ENCODE results near the gene FSIP1. TPM values are rescaled to one million over a fixed set of nuclear protein-coding genes. Genes with fewer than 3 reads are reported as not detected.

FSIP1 gene
- total and polyA plus RNA-seq, 8 donors: 0.11 to 0.64 (median 0.38) TPM

- H3K9me3 ChIP-seq: no peaks in the 10 kb centered on the region
- H3K27me3 ChIP-seq: no peaks in the 10 kb centered on the region
- intact Hi-C loops (cut with DNase I): no loop called here
- 85 to 91% methylated on average over 5 of the region's 5 CpGs for WGBS, 2 donors
- H3K4me3 ChIP-seq: no peak overlapping the region
- ATAC-seq (no peak), DNase-seq (no peak), FAIRE-seq (no peak)
- no peaks in the 10 kb centered on the region for H3K4me1 ChIP-seq
- TF ChIP-seq, protein P1, sequence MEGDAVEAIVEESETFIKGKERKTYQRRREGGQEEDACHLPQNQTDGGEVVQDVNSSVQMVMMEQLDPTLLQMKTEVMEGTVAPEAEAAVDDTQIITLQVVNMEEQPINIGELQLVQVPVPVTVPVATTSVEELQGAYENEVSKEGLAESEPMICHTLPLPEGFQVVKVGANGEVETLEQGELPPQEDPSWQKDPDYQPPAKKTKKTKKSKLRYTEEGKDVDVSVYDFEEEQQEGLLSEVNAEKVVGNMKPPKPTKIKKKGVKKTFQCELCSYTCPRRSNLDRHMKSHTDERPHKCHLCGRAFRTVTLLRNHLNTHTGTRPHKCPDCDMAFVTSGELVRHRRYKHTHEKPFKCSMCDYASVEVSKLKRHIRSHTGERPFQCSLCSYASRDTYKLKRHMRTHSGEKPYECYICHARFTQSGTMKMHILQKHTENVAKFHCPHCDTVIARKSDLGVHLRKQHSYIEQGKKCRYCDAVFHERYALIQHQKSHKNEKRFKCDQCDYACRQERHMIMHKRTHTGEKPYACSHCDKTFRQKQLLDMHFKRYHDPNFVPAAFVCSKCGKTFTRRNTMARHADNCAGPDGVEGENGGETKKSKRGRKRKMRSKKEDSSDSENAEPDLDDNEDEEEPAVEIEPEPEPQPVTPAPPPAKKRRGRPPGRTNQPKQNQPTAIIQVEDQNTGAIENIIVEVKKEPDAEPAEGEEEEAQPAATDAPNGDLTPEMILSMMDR (IDR thresholded peaks at IDR 0.05): no peak
- H3K36me3 ChIP-seq: no peaks in the 10 kb centered on the region
- no peak overlapping the region for H3K27ac ChIP-seq
Measured at GRCh38 chr15:39697509-39697908, 85.1 kb downstream of the FSIP1 start.

GRCh38 chr15:39695793-39696192, 86.8 kb downstream of the FSIP1 start:
- DNase-seq: no peak
- 93 to 94% methylated on average over 2 of the region's 2 CpGs for WGBS, 2 donors
- TF ChIP-seq, protein P1 (IDR thresholded peaks at IDR 0.05): no peak
- Histone ChIP-seq H3K9me3 (no peaks in the 10 kb centered on the region), H3K4me1 (no peaks in the 10 kb centered on the region), H3K27ac (no peak overlapping the region), H3K4me3 (no peak overlapping the region), H3K36me3 (no peaks in the 10 kb centered on the region), H3K27me3 (no peaks in the 10 kb centered on the region)
- no peak for ATAC-seq
- FAIRE-seq: no peak
- intact Hi-C loops (cut with DNase I): no loop called here

DNA sequence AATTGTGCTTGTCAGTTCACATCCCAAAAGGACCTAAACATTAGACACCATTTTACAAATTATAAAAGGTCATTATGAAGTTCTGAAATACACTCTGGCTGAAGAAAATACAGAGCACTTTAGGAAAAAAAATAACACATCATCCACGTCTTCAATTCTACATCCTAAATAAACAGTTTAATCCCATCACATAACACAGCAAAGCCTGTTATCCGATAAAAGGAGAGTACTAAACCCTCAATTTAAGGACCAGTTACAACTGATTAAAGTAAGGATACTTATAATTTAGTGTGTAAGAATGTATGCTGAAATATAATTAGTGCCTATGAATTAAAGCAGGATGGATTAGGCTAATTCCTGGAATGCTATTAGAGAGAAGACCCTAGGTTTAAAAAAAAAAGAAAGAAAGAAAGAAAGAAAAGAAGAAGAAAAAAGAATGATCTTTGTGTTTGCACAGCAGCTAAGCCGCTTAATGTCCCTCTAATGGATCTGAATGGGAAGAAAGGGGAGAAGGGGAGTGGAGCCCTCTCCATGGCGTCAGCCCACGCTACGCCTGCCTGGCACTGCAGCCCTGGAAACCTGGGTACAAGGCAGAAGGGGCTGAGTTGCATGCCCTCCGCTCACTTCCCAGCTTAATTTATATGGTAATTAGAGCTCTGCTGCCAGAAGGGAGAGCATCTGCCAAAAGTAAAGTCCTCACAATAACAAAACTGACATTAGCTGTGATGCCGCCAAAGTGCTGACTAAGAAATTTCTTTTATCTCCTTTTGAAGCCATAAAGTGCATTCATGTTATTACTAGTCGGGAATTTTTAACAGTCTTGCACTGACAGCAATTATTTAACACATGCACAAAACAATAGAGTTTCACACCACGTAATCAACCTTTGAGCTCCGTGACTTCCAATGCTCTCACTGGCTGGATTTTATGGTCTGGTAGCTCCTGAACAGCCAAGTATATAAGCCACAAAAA, 90.0 kb downstream of the FSIP1 start:
- no peaks in the 10 kb centered on the region for H3K9me3 ChIP-seq
- no peak overlapping the region for H3K4me3 ChIP-seq
- H3K27me3 ChIP-seq: no peaks in the 10 kb centered on the region
- no peaks in the 10 kb centered on the region for H3K4me1 ChIP-seq
- DNase-seq: no peak
- FAIRE-seq: no peak
- 74 to 75% methylated on average over 11 of the region's 11 CpGs for WGBS, 2 donors
- no peaks in the 10 kb centered on the region for H3K36me3 ChIP-seq
- TF ChIP-seq, protein P1 (IDR thresholded peaks at IDR 0.05): no peak
- intact Hi-C loops (cut with DNase I): no loop called here
- ATAC-seq: no peak
- H3K27ac ChIP-seq: no peak overlapping the region

- no peak for DNase-seq
- Histone ChIP-seq H3K4me1 (no peaks in the 10 kb centered on the region), H3K27me3 (no peaks in the 10 kb centered on the region), H3K36me3 (no peaks in the 10 kb centered on the region), H3K27ac (no peak overlapping the region), H3K4me3 (no peak overlapping the region), H3K9me3 (no peaks in the 10 kb centered on the region)
- TF ChIP-seq, protein P1 (IDR thresholded peaks at IDR 0.05): no peak
- WGBS, 2 donors: 69 to 79% methylated on average over 6 of the region's 6 CpGs
- peak in 1 of 4 donors; percentile 23 for ATAC-seq
- intact Hi-C loops (cut with DNase I): no loop called here
- no peak for FAIRE-seq
Measured at GRCh38 chr15:39690881-39691634, 91.6 kb downstream of the FSIP1 start.
